Effector memory CD4-positive, alpha-beta T cell (primary cell): ENCODE results near the gene ADAMTS14.
"Not testable (repeated sequence)": the region's sequence is repeated elsewhere in the genome, so short reads cannot be mapped to it uniquely, and the experiment has no call there.

Experiments used
- DNase-seq, 3 donors: peaks; one replicate each; pipeline ENCODE4 v3.0.0-alpha.2; 2020
- H3K27ac ChIP-seq: 2 replicates; pipeline ENCODE4 v1.7.0; 2013; ENCODE audit warnings: mild to moderate bottlenecking, low read length, moderate library complexity; ENCODE audit not compliant: insufficient read depth, poor library complexity, severe bottlenecking
- H3K27me3 ChIP-seq: replicated peaks from 2 replicates; pipeline ENCODE4 v1.7.0; 2013; ENCODE audit warnings: mild to moderate bottlenecking, low read length; ENCODE audit not compliant: insufficient read depth, control insufficient read depth, poor library complexity, severe bottlenecking
- H3K36me3 ChIP-seq: 2 replicates; pipeline ENCODE4 v1.7.0; 2013; ENCODE audit warnings: mild to moderate bottlenecking, low read length, moderate library complexity; ENCODE audit not compliant: control insufficient read depth, insufficient read depth
- H3K4me1 ChIP-seq: 2 replicates; pipeline ENCODE4 v1.7.0; 2013; ENCODE audit warnings: low read length, mild to moderate bottlenecking; ENCODE audit not compliant: control insufficient read depth, insufficient read depth, poor library complexity, severe bottlenecking
- H3K4me3 ChIP-seq: 2 replicates; pipeline ENCODE4 v1.7.0; 2013; ENCODE audit warnings: low read length, low read depth, mild to moderate bottlenecking; ENCODE audit not compliant: insufficient read depth, poor library complexity, severe bottlenecking
- H3K9me3 ChIP-seq: 2 replicates; pipeline ENCODE4 v1.7.0; 2013; ENCODE audit warnings: mild to moderate bottlenecking, low read length, moderate library complexity; ENCODE audit not compliant: control insufficient read depth

Gene ADAMTS14

GRCh38 chr10:70643272-70643671 lies 29.0 kb upstream of the ADAMTS14 start:
- not testable (repeated sequence) for H3K4me1 ChIP-seq, DNase-seq, H3K4me3 ChIP-seq, H3K36me3 ChIP-seq, H3K9me3 ChIP-seq, H3K27ac ChIP-seq, H3K27me3 ChIP-seq

GRCh38 chr10:70644959-70645358 lies 27.3 kb upstream of the ADAMTS14 start:
- H3K36me3 ChIP-seq, DNase-seq, H3K9me3 ChIP-seq, H3K4me1 ChIP-seq, H3K4me3 ChIP-seq, H3K27me3 ChIP-seq, H3K27ac ChIP-seq: not testable (repeated sequence)

GRCh38 chr10:70647086-70647485 lies 25.2 kb upstream of the ADAMTS14 start:
- no peak for DNase-seq
- H3K4me1 ChIP-seq = no peaks in the 10 kb centered on the region
- H3K27ac ChIP-seq = no peak overlapping the region
- H3K36me3 ChIP-seq = no peaks in the 10 kb centered on the region
- H3K4me3 ChIP-seq = no peak overlapping the region
- peaks cover 9% of the 10 kb centered on the region for H3K9me3 ChIP-seq
- no peaks in the 10 kb centered on the region for H3K27me3 ChIP-seq

- no peak overlapping the region for H3K4me3 ChIP-seq
- no peak overlapping the region for H3K27ac ChIP-seq
- no peaks in the 10 kb centered on the region for H3K4me1 ChIP-seq
- H3K36me3 ChIP-seq = no peaks in the 10 kb centered on the region
- peaks cover 9% of the 10 kb centered on the region for H3K9me3 ChIP-seq
- H3K27me3 ChIP-seq = no peaks in the 10 kb centered on the region
- no peak for DNase-seq
Observed at GRCh38 chr10:70648427-70648826, 23.9 kb upstream of the ADAMTS14 start.

- H3K36me3 ChIP-seq = no peaks in the 10 kb centered on the region
- H3K4me3 ChIP-seq = no peak overlapping the region
- no peaks in the 10 kb centered on the region for H3K4me1 ChIP-seq
- peaks cover 9% of the 10 kb centered on the region for H3K9me3 ChIP-seq
- no peak overlapping the region for H3K27ac ChIP-seq
- H3K27me3 ChIP-seq = no peaks in the 10 kb centered on the region
- no peak for DNase-seq
Observed at GRCh38 chr10:70649526-70649925, 22.8 kb upstream of the ADAMTS14 start.

- no peaks in the 10 kb centered on the region for H3K4me1 ChIP-seq
- no peak overlapping the region for H3K27ac ChIP-seq
- H3K9me3 ChIP-seq = peaks cover 9% of the 10 kb centered on the region
Observed at GRCh38 chr10:70650104-70650503, 22.2 kb upstream of the ADAMTS14 start.

GRCh38 chr10:70650718-70651117 lies 21.6 kb upstream of the ADAMTS14 start:
- Histone ChIP-seq H3K27ac (no peak overlapping the region), H3K36me3 (no peaks in the 10 kb centered on the region), H3K9me3 (peaks cover 9% of the 10 kb centered on the region), H3K4me3 (no peak overlapping the region), H3K27me3 (no peaks in the 10 kb centered on the region), H3K4me1 (no peaks in the 10 kb centered on the region)
- DNase-seq = no peak

More at GRCh38 chr10:70650104-70650503, 22.2 kb upstream of the ADAMTS14 start:
- Histone ChIP-seq H3K36me3 (no peaks in the 10 kb centered on the region), H3K27me3 (no peaks in the 10 kb centered on the region), H3K4me3 (no peak overlapping the region)
- DNase-seq = no peak

GRCh38 chr10:70651661-70652060 lies 20.6 kb upstream of the ADAMTS14 start:
- H3K27me3 ChIP-seq = no peaks in the 10 kb centered on the region
- peaks cover 9% of the 10 kb centered on the region for H3K9me3 ChIP-seq
- H3K36me3 ChIP-seq = no peaks in the 10 kb centered on the region
- no peak for DNase-seq
- no peaks in the 10 kb centered on the region for H3K4me1 ChIP-seq
- no peak overlapping the region for H3K4me3 ChIP-seq
- no peak overlapping the region for H3K27ac ChIP-seq

- peaks cover 9% of the 10 kb centered on the region for H3K9me3 ChIP-seq
- H3K4me3 ChIP-seq = no peak overlapping the region
- no peak overlapping the region for H3K27ac ChIP-seq
- DNase-seq = no peak
- no peaks in the 10 kb centered on the region for H3K36me3 ChIP-seq
- H3K27me3 ChIP-seq = no peaks in the 10 kb centered on the region
- H3K4me1 ChIP-seq = no peaks in the 10 kb centered on the region
Observed at GRCh38 chr10:70652761-70653657, 19.3 kb upstream of the ADAMTS14 start.

GRCh38 chr10:70655316-70655715 lies 17.0 kb upstream of the ADAMTS14 start:
- Histone ChIP-seq H3K4me3 (no peak overlapping the region), H3K9me3 (peaks cover 9% of the 10 kb centered on the region), H3K4me1 (no peaks in the 10 kb centered on the region), H3K36me3 (no peaks in the 10 kb centered on the region), H3K27ac (no peak overlapping the region), H3K27me3 (no peaks in the 10 kb centered on the region)
- no peak for DNase-seq
